Epithelial cell of proximal tubule (primary cell): ENCODE results near the gene KIAA1614. TPM values are rescaled to one million over a fixed set of nuclear protein-coding genes. Genes with fewer than 3 reads are reported as not detected.

Experiments used
- DNase-seq: peaks from one replicate; pipeline ENCODE4 v3.0.0-alpha.2; 2011; ENCODE audit warnings: low read depth
- H3K4me3 ChIP-seq: 2 replicates; pipeline ENCODE4 v1.5.1; 2011; ENCODE audit warnings: low read depth, mild to moderate bottlenecking, low read length
- total RNA-seq: library from RNA; depleted of rRNA; stranded (reverse); fragments of >200 nt; gene quantifications from 2 replicates; pipeline ENCODE4 v1.2.3, GENCODE V29; 2015
- TF ChIP-seq, protein P1 (sequence below): conservative IDR thresholded peaks from 2 replicates; pipeline ENCODE4 v1.5.1; 2012; ENCODE audit warnings: low read depth, mild to moderate bottlenecking, low read length

The KIAA1614 gene
- total RNA-seq, 1 donor from 2014 or later, result 5.1 TPM

DNA sequence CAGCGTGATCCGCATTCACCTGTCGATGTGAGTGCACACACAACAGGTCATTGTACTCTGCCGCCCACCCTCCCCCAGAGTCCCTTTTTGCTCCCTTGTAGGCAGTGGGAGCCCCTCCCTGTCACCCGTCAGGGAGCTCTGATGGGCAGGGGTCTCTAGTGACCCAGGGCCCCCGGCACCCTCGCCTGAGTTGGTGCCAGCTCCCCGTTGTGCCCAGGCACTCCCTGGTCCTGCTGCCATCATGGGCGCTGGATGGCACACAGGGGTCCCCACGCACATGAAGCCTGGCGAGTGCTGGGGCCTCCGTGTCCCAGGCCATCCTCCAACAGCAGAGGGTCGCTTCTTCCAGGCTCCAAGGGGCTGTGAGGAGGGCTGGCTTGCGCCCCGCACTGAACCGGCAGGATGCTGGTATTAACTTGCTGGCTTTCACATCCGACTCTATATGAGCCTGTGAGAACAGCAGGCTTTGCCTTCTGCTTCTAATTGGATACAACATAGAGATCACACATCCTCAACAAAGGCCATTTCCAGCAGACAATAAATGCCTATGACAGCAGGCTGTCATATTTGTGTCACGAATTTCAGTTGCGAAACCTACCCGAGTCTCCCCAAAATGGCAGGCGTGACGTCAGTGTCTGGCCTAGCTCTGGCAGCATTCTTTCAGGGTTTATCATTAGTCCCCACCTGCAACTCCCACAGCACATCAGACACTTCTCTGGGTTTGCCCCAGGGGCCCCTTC, 35.4 kb downstream of the KIAA1614 start:
- DNase-seq, result no peak
- no peak overlapping the region for H3K4me3 ChIP-seq
- TF ChIP-seq, protein P1, sequence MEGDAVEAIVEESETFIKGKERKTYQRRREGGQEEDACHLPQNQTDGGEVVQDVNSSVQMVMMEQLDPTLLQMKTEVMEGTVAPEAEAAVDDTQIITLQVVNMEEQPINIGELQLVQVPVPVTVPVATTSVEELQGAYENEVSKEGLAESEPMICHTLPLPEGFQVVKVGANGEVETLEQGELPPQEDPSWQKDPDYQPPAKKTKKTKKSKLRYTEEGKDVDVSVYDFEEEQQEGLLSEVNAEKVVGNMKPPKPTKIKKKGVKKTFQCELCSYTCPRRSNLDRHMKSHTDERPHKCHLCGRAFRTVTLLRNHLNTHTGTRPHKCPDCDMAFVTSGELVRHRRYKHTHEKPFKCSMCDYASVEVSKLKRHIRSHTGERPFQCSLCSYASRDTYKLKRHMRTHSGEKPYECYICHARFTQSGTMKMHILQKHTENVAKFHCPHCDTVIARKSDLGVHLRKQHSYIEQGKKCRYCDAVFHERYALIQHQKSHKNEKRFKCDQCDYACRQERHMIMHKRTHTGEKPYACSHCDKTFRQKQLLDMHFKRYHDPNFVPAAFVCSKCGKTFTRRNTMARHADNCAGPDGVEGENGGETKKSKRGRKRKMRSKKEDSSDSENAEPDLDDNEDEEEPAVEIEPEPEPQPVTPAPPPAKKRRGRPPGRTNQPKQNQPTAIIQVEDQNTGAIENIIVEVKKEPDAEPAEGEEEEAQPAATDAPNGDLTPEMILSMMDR, result no peak

DNA sequence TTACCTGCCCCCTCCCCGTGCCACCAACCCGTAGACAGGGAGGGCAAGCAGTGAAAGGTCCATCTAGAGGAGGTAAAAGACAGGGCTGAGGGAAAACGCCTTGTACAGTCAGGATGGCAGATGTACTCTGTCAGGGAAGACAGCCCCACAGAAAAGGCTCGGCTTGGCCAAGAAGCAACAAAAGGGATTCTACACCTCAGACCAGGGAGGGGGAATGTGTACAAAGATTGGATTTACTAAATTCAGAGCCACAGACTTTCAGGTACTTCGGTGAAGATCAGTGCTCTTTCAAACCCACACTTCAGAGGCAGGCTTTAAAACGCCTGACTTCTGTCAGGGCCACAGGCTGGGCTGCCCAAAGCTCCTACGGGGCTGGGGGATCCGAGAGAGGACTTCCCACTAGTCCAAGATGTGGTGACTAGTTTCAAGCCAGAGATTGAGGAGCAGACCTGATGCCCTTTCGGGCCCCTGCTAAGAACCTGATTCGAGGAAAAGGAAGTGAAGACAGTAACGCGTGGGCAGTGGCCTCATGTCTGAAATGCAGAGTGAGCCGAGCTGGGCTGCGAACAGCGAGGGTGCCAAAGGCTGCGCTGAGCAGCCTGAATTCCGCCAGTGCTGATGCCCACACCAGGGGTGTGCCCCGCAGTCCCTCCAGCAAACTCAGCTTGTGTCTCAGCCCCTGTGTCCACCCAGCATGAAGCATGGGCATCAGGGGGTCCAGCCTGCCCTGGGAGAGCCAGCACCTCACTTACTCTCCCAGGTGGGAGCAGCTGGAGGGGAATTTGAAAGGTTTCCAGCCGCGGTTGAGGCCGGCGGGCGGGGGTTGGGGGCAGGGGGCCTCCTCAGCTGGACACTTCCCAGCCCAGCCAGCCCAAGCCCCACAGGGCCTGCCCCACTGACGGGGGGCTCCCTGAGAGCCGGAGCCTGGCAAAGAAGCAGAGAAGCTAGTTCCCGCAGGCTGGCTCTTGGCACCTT, 36.2 kb downstream of the KIAA1614 start:
- TF ChIP-seq, protein P1, result no peak
- H3K4me3 ChIP-seq, result no peak overlapping the region
- no peak for DNase-seq

DNA sequence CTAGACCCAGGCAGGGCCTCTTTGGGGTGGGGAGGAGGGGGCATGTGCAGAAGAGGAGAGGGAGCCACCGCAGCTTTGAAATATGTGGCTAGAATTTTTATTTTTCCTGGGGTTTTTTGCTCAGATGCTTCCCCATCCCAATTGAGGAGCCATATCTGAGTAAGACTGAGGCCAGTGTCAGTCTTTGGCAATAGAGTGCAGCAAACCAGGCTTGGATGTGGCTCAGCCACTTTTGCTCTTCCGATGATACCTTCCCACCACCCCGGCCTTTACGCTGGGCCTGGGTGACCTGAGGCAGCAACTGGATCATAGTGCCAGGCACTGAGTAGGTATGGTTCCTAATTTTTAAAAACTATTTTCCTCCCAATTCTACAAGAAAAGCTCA, 36.9 kb downstream of the KIAA1614 start:
- H3K4me3 ChIP-seq, result no peak overlapping the region
- no peak for DNase-seq
- TF ChIP-seq, protein P1, result no peak

DNA sequence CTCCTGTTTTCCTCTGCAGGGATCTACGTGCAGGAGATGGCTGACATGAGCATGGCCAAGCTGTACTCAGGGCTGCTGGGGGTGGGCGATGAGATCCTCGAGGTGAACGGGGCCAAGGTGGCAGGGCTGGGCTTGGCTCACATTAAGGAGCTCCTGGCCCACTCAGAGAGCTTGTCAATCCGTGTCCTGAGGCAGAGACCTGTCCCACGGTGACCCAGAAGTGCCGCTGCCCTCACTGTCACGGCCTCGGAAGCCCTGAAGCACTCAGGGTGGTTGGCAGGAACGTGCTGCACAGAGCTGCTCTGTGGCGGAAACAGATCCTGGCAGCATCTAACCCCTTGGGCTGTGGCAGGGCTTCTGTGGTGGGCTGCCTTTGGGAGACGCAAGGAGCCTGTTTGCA, 37.6 kb downstream of the KIAA1614 start:
- no peak for DNase-seq
- TF ChIP-seq, protein P1, result no peak
- no peak overlapping the region for H3K4me3 ChIP-seq

DNA sequence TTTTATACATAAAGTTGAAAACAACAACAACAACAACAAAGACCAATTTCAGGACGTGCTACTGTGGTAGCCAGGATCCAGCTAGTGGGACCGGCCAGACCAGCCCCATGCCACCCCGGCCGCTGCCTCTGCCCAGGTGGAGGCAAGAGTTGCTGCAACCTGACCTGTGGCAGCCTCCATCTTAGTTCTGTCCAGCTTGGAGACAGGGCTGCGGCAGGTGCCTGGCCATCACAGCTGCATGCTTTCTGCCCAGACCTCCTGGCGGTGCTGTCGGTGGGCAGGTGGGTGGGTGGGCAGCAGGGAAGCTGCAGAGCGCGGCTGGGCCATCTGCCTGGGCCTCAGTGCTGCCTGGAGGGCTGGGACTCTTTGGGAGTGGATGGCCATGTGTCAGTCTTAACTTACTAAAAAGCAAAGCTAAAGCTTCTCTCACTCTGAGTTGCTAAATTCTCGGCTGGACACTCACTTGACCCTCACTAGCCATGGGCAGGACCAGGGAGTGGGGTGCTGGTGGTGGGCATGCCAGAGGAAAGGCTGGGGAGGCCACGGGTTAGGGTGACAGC, 38.6 kb downstream of the KIAA1614 start:
- TF ChIP-seq, protein P1, result no peak
- no peak overlapping the region for H3K4me3 ChIP-seq
- no peak for DNase-seq

DNA sequence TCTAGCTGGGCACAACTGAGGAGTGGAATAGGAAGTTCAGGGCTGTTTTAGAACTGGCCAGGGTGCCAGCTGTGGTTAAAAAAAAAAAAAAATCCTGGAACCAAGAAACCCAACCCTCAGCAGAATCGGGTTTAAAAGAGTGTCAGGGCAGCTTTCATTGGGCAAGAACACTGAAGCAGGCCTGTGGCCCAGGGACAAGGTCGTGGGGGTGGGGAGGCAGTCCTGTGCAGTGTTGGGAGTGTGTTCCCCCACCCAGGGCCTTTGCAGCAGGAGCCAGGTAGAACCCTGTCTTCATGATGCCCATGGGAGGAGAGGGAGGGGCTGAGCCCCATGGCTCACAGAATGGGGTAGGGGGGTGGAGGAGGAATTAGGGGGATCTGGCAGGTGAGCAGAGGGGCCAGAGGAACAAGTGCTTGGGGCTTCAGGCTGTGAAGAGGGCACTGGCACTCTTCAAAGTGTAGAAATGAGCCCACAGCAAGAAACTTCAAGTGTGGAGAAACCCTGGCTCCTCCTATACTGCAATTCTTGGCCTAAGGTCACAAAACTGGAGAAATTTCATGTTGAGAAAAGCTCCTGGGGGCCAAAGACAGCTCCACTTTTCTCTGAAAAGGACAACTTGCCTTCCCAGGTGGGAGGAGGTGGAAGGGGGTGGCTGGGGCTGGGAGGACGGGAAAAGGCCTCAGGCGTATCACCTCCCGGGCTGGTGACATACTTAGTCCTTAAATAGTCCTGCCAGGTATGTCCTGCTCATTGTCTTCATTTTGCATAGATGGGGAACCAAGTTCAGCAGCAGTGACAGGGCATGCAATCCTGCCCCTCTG, 39.3 kb downstream of the KIAA1614 start:
- DNase-seq, result no peak
- TF ChIP-seq, protein P1, result no peak
- H3K4me3 ChIP-seq, result no peak overlapping the region
